ENCODE results near the gene RGL4.
"Not testable (repeated sequence)": the region's sequence is repeated elsewhere in the genome, so short reads cannot be mapped to it uniquely, and the experiment has no call there.

The RGL4 gene, protein sequence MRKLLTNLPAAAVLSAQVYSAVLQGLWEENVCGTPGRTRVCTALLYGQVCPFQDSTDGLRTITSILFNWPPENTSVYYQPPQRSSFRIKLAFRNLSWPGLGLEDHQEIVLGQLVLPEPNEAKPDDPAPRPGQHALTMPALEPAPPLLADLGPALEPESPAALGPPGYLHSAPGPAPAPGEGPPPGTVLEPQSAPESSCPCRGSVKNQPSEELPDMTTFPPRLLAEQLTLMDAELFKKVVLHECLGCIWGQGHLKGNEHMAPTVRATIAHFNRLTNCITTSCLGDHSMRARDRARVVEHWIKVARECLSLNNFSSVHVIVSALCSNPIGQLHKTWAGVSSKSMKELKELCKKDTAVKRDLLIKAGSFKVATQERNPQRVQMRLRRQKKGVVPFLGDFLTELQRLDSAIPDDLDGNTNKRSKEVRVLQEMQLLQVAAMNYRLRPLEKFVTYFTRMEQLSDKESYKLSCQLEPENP

DNA sequence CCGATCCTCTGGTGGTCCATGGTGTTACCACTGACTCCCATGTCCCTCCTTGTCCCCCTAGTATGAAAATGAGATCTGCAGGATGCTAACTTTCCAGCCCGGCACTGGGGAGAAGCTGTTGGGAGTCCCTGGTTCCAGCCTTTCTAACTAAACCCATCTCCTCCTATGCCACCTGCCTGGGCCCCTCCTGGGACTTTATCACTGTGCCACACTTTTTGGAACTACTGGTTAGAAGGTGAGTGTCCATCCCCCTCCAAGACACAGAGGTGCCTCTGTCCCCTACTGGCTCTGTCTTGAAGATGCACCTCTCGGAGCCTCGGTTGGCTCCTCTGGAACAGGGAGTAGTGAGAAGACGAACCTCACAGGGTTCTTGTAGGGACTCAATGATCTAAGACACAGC lies at the start of gene RGL4:
Gene RGL4, plus strand, starts transcription at position 301 of the 400 bp plus-strand sequence. CDS start 1,018 bp downstream, outside the sequence.
- no peak for DNase-seq (ENCODE audit: low read depth)

DNA sequence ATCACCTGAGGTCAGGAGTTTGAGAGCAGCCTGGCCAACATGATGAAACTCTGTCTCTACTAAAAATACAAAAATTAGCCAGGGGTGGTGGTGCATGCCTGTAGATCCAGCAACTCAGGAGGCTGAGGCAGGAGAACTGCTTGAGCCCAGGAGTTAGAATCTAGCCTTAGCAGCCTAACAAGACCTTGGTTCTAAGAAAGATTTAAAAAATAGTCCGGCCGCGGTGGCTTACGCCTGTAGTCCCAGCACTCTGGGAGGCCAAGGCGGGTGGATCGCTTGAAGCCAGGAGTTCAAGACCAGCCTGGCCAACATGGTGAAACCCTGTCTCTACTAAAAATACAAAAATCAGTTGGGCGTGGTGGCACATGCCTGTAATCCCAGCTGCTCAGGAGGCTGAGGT lies 44.3 kb upstream of the RGL4 start:
- DNase-seq (ENCODE audit: low read depth), result not testable (repeated sequence)

DNA sequence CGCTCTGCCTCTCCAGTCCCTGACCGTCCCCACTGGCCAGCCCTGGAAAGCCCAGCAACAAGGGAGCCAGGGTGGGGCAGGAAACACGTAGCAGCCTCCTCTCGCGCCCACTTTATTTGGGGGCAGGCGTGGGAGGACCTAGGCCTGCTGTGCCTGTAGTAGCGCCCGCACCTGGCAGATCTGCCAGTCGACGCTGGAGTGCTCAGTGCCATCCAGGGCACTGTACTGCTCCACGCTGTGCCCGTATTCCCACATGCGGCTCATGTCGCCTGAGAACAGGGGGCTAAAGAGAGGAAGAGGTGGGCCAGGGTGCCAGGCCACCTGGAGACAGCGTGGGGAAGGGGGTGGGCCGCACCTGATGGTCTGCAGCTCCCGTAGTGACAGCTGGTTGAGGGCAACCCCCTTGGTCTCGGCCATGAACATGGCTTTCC lies 41.7 kb upstream of the RGL4 start:
- DNase-seq (ENCODE audit: low read depth), result no peak

DNA sequence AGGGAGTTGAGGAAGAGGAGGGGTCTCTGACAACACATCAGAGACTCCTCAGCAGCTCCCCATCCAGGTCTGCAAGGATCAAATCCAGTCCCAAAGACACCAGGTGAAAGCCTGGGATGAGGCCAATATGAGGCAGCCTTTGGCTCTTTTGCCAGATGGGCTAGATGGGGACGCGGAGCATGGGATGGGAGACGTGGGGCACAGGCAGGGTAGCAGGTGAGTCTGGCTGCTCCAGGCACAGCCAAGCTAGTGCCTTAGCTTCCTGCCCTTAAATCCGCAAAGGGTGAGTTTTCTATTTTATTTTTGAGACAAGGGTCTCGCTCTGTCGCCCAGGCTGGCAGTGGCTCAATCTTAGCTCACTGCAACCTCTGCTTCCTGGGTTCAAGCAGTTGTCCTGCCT lies 39.1 kb upstream of the RGL4 start:
- DNase-seq (ENCODE audit: low read depth), result no peak

DNA sequence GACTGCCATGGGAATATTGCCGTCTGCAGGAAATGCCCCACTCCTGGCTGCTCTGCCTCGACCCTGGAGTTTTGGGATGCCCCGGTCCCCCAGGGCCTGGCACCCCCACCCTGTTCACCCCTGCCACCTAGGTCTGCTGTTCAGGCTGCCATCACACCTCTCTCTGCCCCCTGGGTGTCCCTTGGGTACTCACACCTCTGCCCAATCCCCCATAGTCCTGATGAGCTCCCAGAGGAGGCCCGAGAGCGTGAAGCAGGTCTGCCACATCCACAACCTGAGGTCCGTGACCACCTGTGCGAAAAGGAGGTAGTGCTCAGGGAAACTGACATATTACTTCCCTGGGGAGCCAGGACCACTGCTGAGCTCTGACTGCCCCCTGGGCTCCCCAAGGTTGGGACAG lies 38.5 kb upstream of the RGL4 start:
- DNase-seq (ENCODE audit: low read depth), result no peak

DNA sequence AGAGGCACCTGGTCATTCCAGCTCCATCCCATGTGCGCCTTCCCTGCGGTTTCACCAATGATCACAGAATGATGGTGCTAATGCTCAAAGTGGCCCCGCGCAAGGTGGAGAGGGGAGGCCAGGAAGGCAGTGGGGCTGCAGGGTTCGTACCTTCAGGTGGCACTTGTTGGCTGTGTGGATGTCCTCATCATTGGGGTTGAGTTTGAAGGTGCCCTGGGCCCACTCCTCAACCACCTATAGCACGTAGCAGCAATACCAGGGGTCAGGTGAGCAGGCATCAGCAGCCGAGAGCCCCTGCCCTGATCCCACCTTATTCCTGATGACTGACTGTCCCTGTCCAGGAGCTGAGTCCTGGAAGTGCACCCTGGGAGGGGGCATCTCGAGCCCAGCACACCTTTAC lies 38.1 kb upstream of the RGL4 start:
- no peak for DNase-seq (ENCODE audit: low read depth)

DNA sequence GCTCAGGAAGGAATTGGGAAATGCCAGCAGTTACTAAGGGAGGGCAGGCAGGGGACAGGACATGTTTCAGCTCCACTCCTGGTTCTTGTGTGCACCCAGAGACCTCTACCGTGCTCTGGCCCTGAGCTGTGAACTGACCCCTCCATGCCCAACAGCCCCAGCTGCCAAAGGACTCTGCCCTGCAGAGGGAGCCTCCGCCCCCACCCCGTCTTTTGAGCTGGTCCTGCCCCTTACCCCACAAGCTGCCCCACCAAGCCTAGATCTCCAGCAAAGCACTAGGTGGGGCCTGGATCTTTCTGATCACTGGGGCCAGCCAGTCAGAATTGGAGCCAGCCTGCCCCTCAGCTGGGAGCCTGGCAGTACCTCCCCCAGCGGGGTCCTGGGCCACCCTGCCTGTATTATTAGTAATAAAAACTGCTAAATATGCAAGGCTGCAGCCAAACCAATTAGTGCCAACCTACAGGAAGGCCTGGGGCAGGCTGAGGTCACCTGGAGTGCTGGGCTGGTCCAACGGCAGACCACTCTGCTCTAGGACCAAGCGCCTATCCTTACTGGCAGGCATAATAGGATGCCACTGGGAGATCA lies 34.8 kb upstream of the RGL4 start:
- DNase-seq (ENCODE audit: low read depth), result no peak

DNA sequence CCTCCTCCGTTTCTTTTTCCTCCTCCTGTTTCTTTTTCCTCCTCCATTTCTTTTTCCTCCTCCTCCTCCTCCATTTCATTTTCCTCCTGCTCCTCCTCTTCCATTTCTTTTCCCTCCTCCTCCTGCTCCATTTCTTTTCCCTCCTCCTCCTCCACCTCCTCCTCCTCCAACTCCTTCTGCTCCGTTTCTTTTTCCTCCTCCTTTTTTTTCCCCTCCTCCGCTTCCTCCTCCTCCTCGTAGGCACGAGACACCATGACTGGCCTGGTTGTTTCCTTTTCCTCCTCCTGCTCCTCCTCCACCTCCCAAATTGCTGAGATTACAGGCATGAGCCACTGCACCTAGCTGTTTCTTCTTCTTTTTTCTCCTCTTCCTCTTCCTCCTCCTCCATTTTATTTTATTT lies 33.1 kb upstream of the RGL4 start:
- DNase-seq (ENCODE audit: low read depth), result no peak

DNA sequence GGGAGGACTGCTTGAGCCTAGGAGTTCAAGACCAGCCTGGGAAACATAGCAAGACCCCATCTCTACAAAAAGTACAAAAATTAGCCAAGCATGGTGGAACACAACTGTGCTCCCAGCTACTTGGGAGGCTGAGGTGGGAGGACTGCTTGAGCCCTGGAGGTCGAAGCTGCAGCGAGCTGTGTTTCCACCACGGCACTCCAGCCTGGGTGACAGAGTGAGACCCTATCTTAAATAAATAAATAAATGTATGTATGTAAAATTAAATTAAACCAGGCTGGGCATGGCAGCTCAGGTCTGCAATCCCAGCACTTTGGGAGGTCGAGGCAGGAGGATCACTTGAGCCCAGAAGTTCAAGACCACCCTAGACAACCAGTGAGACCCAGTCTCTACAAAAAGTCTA lies 30.4 kb upstream of the RGL4 start:
- not testable (repeated sequence) for DNase-seq (ENCODE audit: low read depth)

DNA sequence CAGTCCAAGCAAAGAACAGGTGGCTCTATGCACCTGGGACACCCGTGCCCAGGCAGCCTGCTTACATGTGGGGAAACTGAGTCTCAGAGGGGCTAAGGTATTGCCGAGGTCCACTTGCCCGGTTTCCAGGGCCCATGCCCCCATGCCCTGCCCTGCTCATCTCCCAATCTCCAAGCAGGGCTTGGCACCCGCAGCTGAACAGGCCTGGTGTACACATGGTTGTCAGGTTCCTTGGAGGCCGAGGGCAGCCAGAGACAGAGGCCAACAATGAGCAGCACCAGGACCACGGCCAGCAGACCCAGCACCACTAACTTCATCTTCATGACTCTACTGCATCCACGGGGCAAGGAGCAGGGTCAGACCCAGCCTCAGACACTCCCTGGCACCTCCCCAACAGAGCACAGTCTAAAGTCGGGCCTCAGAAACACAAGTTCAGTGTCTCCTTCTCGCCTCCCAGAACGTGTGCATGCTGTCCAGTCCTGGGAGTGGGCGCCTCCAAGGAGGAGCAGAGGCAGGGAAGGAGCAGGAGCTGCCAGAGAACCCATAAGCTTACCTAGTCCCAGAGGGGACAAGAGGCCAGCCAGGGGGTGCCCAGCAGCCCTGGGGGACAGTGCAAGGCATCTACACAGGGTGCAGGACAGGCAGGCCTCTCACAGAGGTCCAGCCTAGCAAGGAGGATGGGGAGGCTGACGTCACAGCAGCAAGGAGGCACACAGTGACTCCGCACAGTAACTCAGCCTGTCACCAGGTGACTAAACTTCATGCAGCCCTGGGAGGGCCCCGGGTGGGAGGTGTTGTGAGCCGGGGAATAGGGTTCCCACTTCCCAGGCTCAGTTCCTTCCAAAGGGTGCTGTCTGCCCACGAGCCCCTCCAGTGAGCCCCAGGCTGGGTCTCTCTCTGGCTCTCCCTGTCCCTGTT lies 20.2 kb upstream of the RGL4 start:
- no peak for DNase-seq (ENCODE audit: low read depth)

DNA sequence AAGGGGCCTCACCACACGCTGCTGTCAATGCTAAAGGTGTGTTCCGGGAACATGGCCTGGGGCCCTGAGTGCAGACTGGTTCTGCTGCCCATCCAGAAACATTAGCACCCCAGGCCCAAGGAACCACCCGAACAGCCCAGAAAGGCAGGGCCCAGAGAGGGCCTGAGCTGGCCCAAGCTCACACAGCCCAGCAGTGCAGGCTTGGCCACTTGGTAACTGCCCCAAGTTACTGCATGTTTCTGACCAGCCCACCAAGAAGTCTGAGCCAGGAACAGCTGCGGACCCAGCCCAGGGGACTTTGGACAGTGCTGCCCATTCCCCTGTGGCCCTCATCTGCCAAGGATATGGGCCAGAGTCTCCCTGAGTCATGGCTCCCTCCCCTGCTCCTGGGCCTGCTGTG lies 19.4 kb upstream of the RGL4 start:
- DNase-seq (ENCODE audit: low read depth), result not testable (repeated sequence)

DNA sequence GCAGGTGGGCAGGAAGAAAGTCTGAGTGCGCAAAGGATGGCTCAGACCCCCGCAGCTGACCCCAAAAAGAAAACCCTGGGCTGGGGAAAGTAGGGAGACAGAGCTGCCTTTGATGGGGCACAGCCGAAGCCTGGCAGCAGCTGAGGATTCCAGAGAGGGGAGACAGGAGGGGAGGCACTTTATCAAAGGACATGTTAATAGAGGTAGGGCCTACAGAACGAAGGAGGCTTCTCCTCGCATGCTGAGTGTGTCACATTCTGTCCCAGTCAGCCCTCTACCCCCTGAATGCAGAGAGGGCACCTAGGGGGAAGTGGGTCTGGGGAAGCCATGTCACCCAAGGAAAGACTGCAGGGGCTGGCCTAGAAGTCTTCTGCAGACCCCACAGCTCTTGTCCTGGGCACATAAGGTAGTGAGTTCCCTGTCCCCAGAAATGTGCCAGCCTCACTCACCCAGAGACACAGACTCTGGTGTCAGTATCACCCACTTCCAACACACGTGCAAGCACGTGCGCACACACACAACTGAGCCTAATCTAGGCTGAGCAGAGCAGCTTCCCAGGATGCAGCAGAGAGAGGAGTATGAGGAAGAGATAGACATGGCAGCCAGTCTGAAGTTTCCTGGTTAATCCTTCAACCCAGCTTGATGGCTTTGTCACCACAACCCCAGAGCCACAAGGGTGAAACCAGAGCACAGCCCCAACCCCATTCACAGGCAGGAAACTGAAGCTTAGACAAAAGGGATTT lies 18.3 kb upstream of the RGL4 start:
- not testable (repeated sequence) for DNase-seq (ENCODE audit: low read depth)

DNA sequence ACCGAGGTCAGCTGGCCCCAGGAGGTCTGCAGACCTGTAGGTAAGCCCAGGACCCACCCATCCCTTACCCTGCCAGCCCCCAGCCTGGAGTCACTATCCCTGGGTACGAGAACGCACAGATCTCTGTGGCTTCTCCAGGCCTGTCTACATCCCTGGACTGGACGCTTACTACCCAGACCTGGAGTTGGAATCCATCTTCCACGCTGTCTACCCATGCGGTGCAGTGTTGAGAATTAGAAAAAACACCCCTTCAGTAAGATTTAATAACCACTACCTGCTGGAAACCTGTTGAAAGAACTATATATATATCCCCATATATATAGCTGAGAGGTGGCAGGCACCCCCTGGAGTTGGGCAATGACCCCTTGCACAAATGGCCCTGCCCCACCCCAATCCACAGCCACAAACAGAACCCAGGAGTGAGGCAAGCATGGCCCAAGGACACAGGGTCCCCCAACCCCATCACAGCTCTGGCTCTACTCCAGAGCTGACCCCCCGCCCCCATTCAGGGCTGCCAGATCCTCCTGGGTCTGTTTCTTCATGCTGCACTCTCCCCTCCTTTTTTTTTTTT lies 17.7 kb upstream of the RGL4 start:
- no peak for DNase-seq (ENCODE audit: low read depth)

DNA sequence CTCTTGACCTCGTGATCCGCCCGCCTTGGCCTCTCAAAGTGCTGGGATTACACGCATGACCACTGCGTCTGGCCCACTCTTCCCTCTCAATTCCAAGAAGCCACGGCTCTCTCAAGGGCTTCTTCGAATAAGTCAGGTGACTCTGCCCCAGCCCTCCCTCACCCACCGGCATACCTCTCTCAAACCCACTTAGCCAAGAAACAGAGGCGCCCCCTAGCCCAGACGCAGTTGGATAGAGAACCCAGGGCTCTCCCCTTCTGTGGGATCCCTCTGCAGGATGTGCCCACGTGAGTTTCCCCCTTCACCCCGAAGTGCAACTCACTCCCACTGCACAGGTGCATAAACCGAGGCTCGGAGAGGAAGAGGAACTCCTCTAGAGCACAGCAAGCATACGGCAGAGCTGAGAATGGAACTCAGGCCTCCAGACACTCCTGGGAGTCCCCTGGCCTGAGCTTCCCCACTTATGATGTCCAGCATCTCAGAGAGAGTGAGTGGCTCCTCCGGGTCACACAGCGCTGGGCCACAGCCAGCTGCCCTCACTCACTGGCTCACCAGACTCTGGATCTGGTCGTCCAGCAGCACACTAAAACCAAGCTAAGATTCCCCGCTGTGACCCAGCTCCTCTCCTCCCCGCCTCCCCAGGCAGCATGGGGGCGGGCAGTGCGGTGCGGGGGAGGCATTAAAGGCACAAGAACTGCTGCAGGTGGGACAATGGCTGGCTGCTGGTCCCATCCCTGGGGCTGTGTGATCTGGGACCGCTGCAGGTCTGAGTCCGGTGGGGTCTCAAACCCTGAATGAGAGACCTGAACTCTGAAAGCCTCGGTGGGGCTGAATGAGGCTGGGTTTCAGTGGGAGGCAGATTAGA lies 16.8 kb upstream of the RGL4 start:
- no peak for DNase-seq (ENCODE audit: low read depth)

DNA sequence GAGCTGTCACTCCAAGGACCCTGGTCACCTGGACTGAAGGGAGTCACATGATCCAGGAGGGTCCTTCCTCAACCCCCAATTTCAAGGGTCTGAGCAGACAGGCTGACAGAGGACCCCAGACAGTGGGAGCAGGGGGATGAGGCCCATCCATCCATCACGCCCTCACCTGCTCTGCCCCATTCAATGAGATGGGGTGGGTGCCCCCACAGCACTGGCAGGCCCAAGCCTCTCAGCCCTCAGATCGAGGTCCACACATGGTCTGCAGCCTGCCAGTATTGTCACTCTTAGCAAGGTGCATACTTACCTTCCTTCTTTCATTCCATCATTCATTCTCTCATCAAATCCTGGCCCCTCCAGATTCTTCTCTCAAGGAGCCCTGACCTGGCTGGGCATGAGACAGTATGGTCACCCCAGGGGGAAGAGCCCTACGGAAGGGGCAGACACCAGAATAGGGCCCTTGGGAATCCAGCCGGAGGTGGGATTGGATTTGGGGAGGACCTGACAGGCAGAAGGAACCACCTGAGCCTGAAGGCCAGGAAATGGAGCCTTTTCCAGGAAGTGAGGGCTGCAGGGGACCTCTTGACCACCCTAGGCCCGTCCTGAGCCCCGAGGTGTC lies 15.8 kb upstream of the RGL4 start:
- DNase-seq (ENCODE audit: low read depth), result not testable (repeated sequence)

DNA sequence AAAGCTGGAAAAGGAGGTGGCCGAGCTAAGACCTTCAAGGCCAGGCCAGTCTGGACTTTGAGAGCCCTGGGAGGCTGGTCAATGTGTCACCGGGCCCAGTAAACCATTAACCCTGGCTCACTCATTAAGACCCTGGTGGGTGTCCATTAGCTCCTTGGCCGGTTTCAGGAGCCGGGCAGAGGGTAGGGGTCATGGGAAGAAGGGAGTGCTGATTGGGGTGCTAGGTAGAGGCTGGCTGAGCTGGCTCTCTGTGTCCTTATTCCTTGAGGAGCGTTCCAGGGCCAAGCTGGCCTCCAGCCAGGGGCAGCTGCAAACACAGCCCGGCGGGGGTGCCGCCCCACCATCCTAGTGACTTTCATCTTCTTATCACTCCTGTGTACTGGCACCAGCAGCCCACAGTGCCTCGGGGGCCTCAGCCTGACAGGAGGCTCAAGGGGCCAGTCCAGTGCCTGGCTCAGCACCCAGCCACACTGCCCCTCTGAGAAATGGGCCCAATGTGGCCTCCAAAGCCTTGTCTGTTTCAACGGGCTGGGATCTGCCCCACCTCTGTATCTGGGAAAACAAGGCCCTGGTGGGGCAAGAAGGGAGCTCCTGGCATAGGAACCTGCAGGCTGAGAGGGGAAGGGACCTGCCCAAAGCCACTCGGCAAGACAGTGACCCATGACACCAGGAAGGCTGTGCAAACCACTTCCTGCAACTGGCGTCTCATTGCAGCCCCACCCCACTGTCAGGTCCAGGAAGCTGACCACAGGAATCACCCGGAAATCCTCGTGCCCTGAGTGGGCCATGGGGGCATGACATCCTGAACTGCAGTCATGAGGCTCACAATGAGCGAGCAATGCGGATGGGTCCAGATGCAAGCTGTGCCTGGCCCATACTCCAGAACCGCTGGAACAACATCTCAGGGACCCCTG lies 15.1 kb upstream of the RGL4 start:
- no peak for DNase-seq (ENCODE audit: low read depth)

DNA sequence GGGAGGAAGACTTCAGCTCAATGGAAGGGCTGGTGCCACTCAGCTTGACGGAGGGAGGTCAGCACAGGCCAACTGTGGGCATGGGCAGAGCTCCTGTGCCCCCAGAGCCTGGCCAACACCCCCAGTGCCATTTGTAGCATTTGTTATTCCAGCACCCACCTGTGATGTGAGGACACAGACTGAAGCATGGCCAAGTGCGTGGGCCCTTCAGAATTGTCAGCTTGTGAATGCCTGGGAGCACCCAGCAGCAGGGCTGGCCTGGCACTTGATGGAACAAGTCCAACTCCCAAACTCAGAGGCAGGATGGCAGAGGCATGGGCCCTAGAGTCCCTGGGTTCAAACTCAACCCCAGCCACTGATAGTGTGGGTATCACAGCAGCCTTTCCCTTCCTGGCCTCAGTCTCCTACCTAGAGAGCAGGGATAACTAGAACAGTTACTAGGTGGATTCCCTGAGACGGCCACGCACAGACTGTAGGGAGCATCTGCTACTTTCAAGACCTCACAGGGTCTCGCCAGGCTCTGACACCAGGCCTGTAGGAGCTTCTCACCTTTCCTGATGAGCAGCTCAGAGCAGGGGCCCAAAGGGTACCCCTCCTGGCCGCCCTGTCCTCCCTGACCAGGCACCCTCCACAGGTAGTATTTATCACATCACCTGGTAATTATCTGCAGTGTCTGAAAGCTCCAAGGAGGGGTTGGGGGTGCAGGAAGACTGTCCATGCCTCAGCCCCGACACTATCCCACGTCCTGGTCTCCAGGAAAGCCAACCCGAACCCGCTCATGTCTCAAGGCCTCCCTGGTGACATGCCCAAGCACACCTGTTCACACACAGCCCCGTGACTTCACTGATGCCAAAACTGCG lies 13.7 kb upstream of the RGL4 start:
- not testable (repeated sequence) for DNase-seq (ENCODE audit: low read depth)

DNA sequence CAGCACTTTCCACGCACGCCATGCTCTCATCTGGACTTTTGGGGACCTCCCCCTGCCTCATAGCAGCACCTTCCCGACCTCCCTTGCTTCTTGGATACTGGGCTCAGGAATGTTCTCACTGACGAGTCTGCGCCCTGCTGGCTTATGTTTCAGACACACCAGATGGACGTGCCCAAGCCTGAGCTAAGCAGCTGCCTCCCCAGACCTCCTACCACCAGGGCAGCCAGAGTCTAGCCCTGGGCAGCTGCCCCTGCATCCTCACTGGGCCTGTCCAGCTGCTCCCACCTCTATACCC lies 13.2 kb upstream of the RGL4 start:
- DNase-seq (ENCODE audit: low read depth), result no peak
